Coronary artery (tissue), 2 donors: Measurements from ENCODE around the gene PROB1.
A peak's percentile ranks its signal among the peaks of the same experiment; 100 is the strongest.

Source experiments
- DNase-seq: peaks from one replicate; pipeline ENCODE4 v3.0.0-alpha.2; 2017; ENCODE audit warnings: low spot score
- H3K27ac ChIP-seq, 2 donors: fragments of 200-600 bp; sonication (generic); one replicate each; pipeline ENCODE4 v1.5.1; 2016 to 2019
- H3K4me3 ChIP-seq: fragments of 200-600 bp; sonication (generic); 2 replicates; pipeline ENCODE4 v1.5.1; 2016; ENCODE audit warnings: mild to moderate bottlenecking, moderate library complexity
- TF ChIP-seq, protein P1 (sequence below): fragments of 200-600 bp; sonication (generic); IDR thresholded peaks from one replicate; pipeline ENCODE4 v1.5.1; 2019; ENCODE audit warnings: antibody characterized with exemption

PROB1 gene

DNA sequence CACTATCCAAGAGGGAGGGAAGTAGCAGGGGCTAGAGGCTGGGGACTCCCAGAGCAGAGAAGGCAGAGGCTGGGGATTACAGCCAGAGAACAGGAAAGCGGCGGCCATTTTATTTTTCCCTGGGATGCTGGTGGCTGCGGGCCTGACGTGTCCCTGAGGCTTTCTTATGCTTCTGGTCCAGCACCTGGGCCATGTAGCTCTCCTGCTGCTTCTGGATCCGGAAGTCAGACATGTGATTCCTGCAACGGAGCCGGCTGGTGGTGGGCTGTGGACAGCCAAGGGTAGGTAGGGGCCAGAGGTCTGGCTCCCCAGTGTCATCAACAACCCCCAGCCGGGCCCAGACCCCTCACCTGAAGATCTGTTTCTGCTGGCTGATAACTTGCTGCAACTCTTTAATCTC is 1.8 kb upstream of the PROB1 start:
- Histone ChIP-seq H3K4me3 (no peak overlapping the region), H3K27ac (no peak overlapping the region)
- DNase-seq, result no peak
- TF ChIP-seq, protein P1, sequence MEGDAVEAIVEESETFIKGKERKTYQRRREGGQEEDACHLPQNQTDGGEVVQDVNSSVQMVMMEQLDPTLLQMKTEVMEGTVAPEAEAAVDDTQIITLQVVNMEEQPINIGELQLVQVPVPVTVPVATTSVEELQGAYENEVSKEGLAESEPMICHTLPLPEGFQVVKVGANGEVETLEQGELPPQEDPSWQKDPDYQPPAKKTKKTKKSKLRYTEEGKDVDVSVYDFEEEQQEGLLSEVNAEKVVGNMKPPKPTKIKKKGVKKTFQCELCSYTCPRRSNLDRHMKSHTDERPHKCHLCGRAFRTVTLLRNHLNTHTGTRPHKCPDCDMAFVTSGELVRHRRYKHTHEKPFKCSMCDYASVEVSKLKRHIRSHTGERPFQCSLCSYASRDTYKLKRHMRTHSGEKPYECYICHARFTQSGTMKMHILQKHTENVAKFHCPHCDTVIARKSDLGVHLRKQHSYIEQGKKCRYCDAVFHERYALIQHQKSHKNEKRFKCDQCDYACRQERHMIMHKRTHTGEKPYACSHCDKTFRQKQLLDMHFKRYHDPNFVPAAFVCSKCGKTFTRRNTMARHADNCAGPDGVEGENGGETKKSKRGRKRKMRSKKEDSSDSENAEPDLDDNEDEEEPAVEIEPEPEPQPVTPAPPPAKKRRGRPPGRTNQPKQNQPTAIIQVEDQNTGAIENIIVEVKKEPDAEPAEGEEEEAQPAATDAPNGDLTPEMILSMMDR, result no peak

DNA sequence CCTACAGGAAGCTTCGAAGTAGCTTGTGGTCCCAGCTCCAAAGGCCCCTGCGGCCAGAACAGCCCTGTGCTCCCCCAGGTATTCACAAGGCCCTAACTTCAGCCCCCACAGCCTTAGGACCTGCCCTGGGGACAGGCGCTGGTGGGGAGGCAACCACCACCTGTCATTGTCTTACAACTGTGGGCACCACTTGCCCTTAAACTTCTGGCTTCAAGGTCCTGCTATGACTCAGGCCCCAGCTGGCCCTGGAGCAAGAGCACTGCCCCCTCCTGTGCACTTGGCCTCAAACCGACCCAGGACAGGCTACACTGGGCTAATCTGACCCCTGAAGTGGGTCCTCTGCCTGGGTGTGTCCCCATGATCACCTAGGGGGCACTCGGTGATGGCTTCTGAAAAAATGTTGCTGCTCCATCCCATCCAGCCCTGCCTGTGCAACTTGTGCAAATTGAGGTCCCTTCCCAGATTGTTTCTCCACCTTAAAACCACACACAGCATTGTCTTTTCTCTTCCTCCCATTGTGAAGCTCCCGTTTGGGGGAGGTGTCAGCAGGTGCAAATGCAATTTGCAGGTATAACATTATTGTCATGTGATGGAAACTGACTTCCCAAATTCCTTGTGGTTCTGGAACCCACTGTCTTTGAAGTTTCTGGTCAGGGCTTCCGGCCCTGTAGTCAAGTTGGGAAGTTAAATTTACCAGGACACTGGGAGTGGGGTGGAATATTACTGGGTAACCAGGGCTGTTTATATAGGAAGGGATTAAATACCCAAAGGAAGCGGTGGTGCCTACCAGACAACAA is 1.1 kb upstream of the PROB1 start:
- TF ChIP-seq, protein P1, result no peak
- no peak for DNase-seq
- Histone ChIP-seq H3K27ac (no peak overlapping the region), H3K4me3 (no peak overlapping the region)

DNA sequence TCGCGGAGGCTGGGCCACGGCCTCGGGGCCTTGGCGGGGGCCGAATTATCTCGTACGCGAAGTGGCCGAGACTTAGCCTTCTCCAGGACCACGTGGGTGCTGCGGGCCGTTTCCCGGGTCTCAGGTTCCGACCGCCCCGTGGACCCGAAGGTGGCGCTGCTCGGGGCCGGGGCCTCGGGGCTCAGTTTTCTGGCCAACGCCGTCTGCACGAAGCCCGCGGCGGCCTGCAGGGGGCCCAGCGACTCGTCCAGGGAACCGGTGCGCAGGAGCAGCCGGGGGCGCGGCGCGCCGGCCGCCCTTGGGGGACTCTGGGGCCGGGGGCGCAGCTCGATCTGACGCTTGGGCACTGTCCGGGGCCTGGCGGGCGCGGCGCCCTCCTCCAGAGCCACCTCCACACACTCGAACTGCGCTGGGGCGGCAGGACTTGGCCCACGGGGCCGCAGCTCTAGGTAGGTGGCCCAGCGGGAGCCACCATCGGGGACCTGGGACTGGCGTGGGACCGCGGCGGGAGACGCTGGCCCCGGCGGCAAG is 716 bp downstream of the PROB1 start:
- no peak for DNase-seq
- TF ChIP-seq, protein P1, result peak; percentile 20
- H3K27ac ChIP-seq, result peak overlapping the region; percentile 40 to 86
- H3K4me3 ChIP-seq, result peak overlapping the region; percentile 75

DNA sequence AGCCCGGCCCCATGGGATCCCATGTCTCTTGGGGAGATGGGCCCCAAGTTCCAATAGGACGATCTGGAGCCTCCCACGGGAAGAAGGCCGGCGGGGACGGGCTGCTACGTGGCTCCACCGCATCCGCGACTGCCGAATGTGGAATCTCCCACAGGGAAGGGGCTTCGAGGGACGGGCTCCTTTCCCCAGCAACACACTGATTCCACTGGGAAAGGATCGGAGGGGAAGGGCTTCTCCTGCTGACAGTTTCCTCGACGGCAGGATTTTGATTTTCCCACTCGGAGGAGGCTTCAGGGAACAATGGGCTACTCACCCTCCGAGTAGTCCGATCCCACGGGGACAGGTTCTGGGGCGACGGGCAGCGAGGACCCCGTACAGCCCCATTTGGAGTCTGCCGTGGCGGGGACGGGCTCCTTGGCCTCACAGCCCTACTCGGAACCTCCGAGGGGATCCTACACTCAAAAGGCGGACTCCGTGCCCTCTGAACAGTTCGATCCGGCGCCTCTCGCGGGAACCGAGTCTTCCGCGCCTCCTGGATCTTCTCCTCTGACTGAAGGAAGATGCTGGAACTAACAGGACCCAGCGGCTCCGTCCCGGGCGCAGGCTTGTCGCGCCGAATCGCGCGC is 1.3 kb downstream of the PROB1 start:
- TF ChIP-seq, protein P1, result no peak
- Histone ChIP-seq H3K27ac (peak overlapping the region in 1 of 2 donors; percentile 86), H3K4me3 (peak overlapping the region; percentile 75)
- no peak for DNase-seq

DNA sequence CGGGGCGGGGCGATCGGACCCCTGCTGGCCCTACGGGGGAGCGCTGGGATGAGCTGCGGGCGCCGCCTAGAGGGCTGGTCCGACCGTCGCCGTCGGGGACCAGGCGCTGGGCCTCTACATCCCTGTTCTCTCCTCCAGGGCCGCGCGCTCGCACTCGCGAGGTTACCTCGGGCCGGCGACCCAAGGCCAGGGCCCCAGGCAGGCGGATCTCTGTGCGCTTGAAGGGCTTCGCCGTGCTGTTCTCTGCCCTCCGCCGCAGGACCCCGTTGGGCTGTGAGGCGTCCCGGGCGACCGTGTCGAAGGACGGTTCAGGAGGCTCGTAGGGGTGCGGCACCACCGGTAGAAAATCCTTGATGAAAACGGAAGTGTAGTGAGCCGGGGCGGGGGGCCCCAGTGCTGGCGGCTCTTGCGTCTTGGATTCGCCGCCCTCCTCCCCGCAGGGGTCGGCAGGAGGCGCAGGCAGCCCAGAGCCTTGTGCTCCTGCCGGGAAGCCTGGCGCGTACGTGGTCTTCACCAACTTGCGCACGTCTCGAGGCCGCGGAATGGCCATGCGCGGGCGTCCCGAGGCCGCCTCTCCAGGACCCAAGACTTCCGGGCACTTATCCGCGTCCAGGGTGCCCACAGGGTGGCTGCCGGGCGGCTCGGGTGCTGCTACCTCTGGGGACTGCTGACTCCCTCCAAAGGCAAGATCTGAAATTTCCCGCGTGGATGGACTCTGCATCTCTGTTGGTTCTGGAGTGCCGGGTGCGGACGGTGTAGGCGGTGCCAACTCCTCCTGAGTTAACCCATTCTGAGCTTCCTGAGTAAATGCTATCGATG is 2.0 kb downstream of the PROB1 start:
- no peak for DNase-seq
- TF ChIP-seq, protein P1, result no peak
- no peak overlapping the region for H3K27ac ChIP-seq
- peak overlapping the region; percentile 75 for H3K4me3 ChIP-seq

DNA sequence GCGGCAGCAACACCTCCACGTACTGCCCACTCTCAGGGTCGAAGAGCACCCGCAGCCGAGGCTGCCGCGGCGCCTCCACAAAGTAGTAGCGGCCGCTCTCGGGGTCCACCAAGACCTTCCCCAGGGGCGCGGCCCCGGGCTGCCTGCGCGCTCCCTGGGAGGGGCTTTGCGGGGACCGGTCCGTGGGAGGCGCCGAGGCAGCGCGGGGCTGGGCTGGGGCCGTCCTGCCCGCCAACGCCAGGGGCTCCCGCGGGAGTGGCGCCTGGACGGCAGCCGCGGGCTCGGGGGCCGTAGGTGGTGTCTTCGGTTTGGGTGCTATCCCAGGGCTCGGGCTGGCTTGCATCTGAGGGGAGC is 2.6 kb downstream of the PROB1 start:
- Histone ChIP-seq H3K4me3 (peak overlapping the region; percentile 75), H3K27ac (peak overlapping the region in 1 of 2 donors; percentile 2)
- TF ChIP-seq, protein P1, result no peak
- DNase-seq, result no peak
